HS-27A (cell line): ENCODE data around the gene HEMK1.

Experiments used
- DNase-seq: peaks from one replicate; pipeline ENCODE4 v3.0.0-alpha.2; 2012; ENCODE audit warnings: low read depth, missing footprints

Gene HEMK1

DNA sequence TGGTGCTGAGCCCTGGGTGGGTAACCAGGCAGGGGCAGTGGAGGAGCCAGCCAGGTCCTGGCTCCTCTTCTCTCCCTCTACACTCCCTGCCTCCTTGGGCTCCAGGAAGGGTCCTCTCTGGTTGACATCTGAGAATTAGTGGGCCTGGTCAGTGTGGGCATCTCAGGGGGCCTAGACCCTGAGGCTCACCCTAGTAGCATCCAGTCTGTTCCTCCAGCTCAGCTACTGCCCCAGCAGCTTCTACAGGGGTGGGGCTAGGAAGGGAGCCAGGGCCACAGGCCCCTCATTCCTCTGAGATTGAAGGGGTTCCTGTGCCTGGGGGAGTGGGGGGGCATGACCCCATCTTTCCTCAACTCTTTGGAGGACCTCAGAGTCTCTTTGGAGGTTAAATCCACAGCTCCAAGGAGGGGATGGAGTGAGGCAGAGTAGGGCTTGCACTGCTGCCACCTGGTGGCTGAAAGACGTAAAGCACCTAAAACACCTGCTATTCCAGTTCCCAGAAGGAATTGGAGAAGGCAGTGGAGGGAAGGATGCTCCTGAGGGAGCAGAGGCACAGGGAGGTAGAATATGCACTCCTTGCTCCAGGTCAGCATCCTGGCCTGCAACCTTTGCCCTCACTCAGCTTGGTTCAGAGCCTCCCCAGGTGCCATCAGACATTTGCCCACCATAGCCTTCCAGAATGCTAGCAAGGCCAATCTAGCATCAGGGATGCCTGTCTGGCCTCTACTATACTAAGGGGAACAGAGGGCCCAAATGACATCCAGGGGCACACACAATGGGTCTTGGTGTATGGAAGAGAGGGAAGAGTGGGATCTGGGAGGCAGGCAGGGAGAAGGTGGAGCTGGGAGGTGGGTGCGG lies 26.9 kb upstream of the HEMK1 start:
- DNase-seq, result no peak

DNA sequence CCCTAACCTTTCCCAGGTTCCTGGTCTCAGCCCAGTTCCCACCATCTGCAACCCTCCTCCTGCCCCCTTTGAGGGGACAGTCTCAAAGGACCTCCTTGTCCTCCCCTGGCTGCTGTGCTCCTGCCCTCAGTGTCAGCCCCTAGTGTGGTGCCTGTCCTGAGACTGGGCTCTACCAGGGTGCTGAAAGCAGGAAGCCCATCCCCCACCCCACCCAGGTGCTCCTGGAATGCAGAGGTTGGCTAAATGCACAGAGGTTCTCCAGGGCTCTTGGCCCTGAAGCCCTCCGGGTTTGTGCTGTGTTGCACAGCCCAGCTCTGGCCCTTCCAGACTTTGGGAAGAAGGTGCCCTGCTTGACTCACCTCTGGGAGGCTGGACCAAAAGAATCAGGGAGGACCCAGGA lies 23.5 kb upstream of the HEMK1 start:
- no peak for DNase-seq

DNA sequence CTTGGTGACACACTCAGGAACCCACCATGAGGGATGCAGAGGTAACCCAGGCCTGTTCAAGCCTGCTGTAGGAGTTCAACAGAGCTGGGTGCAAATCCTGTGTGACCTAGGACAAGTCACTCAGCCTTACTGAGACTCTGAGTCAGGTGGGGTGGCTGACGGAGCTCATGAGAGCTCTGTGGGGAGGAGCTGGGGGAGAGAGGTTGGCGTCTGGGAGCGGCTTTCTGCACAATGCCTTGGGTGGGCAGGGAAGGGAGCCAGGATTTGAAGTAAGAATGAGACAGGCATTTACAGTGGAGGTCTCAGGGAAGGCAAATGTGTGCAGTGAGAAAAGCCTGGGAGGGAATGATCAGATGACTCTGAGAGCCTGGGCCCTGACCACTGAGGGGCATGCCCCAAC lies 20.1 kb upstream of the HEMK1 start:
- DNase-seq, result no peak

DNA sequence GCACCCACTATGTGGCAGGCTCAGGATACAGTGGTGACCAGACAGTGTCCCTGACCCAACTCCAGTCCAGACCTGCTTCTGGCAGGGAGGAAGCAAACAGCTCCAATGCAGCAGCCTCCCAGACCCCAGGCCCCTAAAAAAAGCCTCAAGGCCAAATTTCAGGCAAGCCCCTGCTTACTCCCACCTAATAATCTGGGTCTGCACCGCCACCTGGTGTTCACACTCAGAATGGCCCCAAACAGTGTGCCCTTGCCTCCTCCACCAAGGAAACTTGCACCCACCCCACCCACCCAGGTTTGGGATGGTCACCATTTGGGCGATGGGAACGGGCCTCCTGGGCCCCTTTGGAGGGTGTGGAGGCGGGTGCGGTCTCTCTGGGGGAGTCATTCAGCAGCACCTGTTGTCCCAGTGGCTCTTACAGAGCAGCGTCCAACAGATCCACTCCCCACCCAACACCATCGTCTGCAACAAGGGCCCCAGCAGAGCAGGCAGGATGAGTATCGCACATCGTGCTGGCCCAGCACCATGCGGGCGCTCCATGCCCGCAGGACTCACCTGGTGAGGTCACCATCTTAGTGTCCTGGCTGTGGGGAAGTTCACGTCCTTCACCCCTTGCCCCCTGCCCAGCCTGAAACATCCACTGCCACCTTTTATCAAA lies 19.1 kb upstream of the HEMK1 start:
- DNase-seq, result no peak

DNA sequence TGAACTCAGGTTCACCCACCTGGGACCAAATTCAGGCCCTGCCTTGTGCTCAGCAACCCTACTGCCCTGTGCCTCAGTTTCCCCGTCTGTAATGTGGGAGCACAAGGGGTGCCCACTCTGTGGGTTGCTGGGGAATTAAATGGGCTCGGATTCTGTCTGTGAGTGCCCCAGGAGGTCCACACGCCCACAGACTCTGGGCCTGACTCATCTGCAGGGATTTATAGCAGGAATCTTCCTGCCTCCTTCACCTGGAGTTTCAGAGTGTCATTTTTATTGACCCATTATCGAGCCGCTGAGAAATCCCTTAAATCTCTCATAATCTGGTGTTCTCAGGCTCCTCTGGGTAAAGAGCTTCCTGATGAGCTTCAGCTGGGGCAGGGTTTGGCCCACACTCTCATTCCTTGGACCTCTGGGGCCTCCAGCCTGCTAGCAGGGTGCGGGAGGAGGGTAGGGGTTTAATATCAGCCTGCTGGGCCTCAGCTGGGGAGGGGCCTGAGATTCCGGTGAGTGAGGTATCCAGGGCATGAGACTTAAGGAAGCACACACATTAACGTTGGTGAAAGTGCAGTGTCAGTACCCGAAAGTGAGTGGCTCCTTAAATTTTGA lies 18.2 kb upstream of the HEMK1 start:
- no peak for DNase-seq

DNA sequence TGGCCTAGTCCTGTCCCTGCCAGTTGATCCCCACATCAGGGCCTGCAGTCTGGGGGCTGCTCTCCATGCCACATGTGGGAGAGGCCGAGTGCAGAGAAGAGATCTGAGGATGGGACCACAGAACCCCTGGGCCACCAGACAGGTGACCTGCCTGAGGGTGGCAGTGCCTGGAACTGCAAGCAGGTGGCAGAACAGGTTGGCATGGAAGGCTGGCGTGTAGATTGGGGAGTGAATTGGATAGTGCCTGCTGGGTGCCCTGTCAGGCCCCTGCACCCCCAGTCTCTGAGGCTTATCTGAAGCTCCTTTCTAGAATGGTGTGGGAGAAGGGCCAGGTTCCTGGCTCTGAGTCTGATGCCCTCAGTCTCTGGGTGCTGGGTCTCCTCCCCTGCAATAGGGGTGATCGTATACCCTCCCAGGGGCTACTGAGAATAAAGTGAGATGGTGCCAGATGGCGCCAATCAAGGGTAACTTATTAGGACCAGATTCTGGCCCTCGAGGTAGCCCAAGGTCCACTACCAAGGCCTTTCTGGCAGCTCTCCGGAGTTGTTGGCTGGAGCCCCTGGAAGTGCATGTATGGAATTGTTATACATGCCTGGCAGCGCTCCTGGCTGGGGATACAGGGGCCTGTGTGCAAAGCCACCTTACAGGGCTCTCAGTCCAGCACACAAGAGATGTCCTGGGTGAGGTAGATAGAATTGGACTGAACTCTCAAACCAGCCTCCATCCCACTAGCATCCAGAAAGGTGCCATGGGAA lies 17.5 kb upstream of the HEMK1 start:
- no peak for DNase-seq

DNA sequence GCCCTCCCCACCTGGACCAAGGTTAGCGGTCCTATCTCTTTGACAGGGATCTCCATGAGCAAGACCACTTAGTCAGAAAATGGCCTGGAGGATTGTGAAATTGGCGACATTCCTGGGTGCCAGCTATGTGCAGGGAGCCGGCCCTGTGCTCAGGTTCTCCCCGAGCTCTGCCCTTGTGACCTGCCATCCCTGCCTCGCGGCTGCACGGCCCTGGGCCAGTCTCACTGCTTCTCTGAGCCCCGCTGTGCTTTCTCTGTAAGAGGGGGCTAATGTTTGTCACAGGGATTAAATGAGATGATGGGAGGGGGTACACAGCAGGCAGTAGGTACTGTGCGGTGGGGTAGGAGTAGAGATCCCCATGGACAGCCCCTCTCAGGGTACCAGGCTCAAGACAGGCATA lies 16.7 kb upstream of the HEMK1 start:
- DNase-seq, result no peak

DNA sequence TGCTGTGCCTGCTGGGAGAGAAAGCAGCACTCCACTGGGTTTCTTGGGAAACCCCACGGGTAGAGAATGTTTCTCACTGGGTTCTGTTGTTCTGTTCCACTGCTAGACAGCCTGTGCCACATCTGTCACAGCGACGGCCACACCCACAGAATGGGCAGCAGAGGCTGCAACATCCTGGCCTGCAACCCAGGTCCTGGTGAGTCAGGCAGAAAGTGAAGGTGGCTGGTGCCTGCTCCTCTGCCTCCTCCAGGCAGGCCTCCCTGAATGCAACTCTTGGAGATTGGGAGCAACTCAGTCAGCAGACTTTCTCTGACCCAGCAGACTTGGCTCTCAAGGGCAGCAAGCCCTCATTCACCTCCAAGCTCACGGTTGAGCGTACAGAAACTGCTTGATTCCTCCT lies 14.8 kb upstream of the HEMK1 start:
- DNase-seq, result no peak

DNA sequence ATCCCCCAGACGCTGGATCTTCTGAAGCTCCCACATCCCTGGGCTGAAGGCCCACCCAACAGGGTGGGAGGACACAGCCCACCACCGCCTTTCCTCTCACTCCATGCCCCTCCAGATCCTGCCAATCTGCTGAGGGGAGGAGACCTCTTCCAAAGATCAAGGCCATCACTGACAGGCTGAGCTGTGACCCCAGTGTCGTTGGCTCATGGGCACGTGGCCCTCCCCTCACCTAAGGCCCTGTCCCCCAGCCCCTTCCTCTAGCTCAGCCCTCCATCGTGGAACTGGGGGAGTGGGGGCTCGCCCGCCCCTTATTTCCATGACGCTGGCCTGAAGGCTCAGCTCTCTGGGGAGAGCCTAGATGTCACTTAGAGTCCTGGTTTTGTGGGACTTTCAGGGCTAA lies 12.2 kb upstream of the HEMK1 start:
- no peak for DNase-seq

DNA sequence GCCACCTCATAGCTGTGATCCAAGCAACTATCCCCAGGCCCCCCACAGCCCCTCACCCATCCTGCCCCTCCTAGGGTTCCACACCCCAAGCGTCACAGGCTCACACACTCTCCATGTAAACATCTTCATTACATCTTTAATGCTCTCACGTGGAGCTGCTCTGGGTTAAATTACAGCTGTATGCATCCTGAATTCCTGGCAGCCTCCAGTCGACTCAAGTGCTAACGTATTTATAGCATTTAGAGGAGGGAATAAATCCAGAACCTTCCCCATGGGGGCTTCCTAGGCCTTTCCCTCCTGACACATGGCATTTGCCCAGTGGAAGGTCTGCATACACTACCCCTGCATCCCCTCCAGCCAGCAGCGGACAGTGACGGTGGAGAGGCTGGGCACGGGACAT lies 11.4 kb upstream of the HEMK1 start:
- no peak for DNase-seq

DNA sequence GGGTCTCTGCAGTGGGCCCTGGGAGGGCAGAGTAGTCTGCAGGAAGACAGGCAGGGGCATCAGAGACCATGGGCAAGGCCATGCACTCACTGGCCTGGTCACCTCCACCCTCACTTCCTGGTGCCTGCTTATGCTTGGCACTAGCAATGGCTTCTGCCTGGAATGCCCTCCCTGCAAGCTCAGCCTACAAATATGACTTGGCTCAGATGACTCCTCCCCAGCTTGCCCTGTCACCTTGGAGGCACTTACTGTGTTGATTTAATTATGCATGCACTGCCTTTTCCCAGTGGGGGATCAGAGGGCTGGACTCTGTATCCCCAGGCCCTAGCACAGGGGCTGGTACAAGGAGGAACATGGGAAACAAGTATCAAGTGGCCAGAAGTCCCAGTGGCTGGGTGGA lies 9.6 kb upstream of the HEMK1 start:
- no peak for DNase-seq

DNA sequence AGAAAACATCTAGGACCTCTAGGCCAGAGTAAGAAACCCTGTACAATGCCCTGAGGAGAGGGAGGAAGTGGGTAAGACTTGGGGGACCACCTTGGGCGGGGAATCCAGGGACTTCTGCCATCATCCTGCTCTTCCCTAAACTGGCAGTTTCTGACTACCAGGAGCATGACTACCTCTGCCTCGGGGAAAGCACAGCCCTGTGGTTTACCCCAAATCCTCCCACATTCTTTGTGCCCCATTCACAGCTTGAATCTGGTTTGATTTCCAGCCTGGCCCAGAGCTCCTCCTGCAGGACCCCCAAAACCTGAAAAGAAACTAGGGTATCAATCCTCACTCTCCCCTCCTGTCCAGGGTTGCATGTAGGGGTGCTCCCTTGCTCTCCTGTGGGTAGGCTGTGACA lies 6.5 kb upstream of the HEMK1 start:
- peak; percentile 35 for DNase-seq

DNA sequence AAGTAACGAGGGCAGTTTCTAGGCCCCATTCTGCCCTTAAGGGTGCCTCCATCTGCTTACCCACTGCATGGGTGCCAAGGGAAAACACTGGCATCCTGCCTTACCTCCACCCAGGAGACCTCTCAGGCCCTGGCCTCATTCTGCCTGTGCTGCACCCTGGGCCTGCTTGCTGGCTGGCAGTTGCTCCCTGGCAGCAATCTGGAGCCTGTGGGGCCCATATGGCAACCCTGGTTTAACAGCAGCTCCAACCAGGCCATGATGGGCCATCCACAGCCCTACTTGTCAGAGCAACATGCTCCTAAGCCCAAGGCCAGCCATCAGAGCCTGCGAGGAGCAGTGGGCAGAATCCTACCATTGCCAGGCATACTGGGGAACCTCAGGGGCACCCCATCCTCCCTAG lies 5.5 kb upstream of the HEMK1 start:
- no peak for DNase-seq

DNA sequence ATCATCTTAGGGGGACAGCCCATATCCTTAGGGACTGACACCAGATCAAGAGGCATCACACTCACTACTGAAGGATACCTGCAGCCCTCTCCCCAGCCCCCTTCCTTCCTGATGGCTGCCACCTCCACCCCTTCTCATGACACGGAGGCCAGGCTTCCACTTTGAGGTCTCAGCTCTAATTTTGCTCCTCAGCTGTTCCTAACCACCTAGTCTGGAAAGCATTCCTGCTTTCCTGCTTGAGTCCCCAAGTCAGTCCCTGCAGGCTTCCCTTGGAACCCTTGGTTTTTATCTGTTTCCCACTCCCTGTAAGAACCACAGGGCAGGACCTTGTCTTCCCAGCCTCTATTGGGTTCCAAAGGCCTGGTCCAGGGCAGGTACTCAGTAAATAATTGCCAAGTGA lies 5.0 kb upstream of the HEMK1 start:
- no peak for DNase-seq

DNA sequence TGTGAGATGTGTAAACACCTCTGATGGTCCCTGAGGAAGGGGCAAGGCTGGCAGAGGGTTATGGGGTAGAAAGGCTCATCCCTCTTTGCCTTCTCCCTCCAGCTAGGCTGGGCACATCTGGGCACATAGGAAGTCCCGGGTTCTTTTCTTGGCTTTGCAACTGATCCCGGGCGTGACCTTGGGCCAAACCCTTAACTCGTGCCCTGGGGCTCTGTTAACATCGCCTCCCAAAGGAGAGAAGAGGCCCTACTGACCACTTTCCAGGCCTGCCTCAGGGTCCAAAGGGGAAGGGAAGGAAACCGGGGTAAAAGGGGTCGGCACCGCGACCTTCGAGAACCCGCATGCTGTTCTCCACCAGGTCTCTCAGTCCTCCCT lies 2.3 kb upstream of the HEMK1 start:
- DNase-seq, result no peak

DNA sequence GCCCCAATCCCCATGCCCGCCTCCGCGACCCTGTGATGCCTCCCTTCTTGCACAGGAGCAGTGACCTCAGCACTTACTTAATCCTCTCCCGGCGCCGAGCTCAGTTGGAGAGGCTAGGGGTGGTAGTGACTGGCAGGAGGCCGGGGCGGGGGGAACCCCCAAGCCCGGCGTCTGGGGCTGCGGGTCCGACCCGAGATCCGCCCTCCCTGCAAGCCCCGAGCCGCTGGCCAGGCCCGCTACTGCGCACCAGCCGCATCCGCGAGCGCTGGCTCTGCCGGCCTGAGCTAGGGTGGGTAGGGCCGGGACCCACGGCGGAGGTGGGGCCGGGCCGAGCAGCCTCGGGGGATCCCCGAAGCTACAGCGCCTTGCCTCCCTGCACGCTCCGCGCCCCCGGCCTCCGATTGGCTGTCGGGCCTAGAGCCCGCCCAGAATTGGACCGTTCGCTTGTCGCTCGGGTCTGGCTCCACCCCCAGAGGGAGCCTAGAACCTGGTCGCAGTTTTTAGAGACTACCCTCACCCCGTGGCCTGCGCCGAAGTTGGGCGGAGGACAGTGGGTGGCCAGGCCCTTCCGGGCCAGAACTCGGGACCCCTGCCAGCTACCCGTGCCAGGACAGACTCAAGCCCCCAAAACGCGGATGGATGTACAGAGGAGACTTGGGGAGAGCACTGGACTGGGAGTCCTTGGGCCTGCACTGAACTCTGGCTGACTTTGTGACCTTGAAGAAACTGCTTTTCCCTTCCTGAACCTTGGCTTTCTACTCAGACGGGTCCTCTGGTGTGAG lies 1.7 kb upstream of the HEMK1 start, which contains the start of gene C3orf18:
TSS of gene C3orf18 (minus strand) at position 362 of the 782 bp plus-strand sequence. CDS start 2,048 bp downstream, outside the sequence.
- DNase-seq, result peak; percentile 72

DNA sequence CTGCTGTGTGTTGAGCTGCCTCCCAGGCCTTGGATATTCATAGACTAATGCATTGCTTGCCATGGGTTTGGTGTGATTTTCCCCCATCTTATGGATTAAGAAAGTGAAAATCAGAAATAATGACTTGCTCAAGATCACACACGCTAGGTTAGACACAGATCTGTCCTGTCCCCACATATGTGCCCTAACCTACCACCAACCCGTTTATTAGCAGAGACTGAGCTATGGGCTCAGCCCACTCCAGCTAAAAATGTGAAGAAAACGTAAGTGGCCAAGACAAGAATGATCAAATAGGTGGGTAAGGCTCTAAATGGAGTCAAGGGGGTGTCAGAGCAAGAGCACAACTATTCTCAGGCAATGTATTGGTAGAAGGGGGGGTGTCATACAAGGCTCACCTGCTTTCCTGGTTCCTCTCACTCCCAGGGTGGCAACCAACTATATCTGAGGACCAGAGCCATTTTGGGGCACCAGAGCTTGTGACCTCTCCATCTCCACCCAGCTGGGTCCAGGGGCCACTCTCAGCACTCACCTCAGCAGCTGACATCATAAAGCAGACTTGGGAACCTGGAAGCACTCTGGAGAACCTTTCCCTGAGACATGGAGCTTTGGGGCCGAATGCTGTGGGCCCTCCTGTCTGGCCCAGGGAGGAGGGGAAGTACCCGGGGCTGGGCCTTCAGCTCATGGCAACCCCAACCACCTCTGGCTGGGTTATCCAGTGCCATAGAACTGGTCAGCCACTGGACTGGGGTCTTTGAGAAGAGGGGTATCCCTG lies 1.4 kb downstream of the HEMK1 start:
- no peak for DNase-seq

DNA sequence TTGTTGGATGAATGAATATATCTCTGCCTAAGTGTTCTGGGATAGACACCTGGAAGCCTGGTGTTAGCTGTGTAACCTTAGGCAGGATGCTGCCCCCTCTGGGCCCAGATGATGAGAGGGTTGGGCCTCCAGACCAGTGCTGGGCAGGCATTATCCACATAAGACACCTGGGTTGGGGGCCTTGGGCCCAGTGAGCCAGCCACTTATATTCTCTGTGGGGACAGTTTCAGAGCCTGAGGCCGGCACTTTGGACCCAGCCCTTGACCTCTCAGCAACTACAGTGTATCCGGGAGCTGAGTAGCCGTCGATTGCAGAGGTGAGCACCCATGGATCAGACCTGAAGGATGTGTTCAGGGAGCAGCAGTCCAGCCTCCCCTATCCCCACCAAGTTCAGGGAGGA lies 2.2 kb downstream of the HEMK1 start:
- DNase-seq, result no peak

DNA sequence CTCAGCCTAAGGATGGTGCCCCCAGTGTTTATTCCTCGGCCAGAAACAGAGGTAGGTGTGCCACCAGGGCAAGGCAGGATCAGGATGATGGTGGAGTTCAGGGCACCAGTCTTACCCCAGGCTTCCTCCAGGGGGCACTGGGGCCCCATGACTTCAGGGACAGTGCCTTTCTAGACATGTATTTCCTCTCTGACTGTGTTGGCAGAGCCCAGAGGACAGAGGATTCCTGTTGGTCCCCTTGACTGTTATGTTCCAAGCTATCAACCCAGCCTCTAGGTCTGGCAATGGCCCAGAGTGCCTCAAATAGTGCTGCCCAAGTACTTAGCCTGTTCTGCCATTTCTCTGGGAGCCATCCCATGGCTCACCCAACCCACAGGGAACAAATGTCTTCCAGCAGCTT lies 2.8 kb downstream of the HEMK1 start:
- DNase-seq, result no peak

DNA sequence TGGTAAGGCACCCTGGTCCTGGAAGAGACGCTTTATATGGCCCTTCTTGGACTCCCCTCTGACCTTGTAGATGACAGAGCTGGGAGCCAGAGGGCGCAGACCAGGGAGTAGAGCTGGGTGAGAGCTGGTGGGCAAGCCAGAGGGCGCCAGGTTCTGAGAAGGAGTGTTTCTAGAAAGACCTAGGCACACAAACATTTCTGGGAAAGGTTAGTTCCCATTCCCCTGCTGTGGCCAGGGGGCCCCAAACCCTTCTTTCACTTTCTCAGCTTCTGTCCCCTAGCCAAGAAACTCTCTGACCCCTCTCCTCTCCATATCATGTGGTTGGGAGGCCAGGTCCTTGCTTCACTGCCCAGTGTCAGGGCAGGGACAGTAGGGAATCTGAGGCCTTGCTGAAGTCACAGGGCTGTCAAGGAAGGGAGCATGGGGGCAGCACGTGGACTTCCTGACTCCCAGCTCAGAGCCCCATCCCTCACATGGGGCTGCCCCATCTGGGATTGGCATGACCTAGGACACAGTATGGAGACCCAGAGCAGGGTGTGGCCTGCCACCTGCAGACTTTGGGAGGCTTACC lies 3.6 kb downstream of the HEMK1 start:
- no peak for DNase-seq
